Fibroblast of lung (primary cell): Measurements from ENCODE around the gene MAP7D2.

Experiments used
- EZH2 ChIP-seq: IDR thresholded peaks from 2 replicates; pipeline ENCODE4 v1.5.1; 2012; ENCODE audit warnings: low read length, control low read depth, mild to moderate bottlenecking; ENCODE audit errors: missing control alignments
- TF ChIP-seq, protein P1 (sequence below), 2 donors: IDR thresholded peaks in 1 of 2; conservative IDR thresholded peaks in 1 of 2; 1 replicate in 1 of 2; 2 replicates in 1 of 2; pipeline ENCODE4 v1.5.1; 2011 to 2012; ENCODE audit warnings: low read length in 2 of 2, control low read depth in 1 of 2, inconsistent platforms in 1 of 2, low read depth in 1 of 2, mild to moderate bottlenecking in 1 of 2

DNA sequence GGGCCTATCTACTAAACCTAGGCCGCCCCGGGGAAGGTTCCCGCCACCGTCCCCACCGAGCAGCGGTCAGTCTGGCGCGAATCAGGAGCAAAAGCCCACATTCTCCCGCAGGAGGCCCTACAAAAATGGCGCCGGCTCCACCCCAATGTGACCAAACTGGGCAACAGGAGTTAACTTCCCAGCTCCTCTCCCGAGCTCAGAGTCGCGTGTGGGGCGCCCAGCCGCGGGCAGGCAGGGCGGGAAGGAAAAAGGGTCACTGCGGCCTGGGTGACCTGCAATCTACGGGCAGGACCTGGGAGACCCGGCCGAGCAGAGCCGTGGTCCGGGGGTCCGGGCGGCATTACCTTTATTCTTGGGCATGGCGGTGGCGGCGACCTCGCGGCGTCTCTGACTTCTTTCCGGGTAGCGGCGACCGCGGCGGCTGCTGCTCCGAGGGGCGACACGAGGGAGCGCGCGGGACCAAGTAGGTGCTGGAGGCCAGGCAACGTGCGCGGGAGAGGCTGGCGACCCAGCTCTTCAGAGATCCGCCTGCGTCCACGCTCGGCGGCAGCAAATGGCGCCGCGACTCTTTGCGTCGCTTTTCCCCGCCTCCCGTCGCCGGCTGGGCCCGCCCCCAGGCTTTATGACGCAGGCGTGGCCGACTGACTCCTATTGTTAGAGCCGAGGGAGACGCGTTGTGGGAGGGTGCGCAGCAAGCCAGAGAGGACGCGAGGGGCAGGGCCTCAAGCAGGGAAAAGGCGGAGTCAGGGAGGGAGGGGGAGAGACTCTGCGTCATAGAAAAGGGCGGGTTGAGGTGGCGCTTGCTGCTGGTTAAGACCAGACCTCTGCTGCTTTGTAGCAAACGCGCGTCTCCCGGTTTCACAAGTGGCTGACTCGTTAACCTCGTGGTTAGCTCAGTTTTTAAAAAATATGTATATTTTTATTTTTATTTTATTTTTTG is 24.8 kb upstream of the MAP7D2 start, which contains the start of gene EIF1AX:
- TF ChIP-seq, protein P1, sequence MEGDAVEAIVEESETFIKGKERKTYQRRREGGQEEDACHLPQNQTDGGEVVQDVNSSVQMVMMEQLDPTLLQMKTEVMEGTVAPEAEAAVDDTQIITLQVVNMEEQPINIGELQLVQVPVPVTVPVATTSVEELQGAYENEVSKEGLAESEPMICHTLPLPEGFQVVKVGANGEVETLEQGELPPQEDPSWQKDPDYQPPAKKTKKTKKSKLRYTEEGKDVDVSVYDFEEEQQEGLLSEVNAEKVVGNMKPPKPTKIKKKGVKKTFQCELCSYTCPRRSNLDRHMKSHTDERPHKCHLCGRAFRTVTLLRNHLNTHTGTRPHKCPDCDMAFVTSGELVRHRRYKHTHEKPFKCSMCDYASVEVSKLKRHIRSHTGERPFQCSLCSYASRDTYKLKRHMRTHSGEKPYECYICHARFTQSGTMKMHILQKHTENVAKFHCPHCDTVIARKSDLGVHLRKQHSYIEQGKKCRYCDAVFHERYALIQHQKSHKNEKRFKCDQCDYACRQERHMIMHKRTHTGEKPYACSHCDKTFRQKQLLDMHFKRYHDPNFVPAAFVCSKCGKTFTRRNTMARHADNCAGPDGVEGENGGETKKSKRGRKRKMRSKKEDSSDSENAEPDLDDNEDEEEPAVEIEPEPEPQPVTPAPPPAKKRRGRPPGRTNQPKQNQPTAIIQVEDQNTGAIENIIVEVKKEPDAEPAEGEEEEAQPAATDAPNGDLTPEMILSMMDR (conservative IDR thresholded peaks at IDR 0.05 in 1 of 2, IDR thresholded peaks at IDR 0.05 in 1 of 2; ENCODE audit: low read depth in 1 of 2, low read length in 2 of 2): no peak
- no peak for TF ChIP-seq EZH2
